ENCODE data around the gene NUP214. TPM values are rescaled to one million over a fixed set of nuclear protein-coding genes. Genes with fewer than 3 reads are reported as not detected.

The NUP214 gene
- total and polyA plus RNA-seq, 2 of the 8 experiments (the other 6 are each of a cell fraction or from before 2014, with no cell fraction given), result 28.6 to 50.2 TPM

DNA sequence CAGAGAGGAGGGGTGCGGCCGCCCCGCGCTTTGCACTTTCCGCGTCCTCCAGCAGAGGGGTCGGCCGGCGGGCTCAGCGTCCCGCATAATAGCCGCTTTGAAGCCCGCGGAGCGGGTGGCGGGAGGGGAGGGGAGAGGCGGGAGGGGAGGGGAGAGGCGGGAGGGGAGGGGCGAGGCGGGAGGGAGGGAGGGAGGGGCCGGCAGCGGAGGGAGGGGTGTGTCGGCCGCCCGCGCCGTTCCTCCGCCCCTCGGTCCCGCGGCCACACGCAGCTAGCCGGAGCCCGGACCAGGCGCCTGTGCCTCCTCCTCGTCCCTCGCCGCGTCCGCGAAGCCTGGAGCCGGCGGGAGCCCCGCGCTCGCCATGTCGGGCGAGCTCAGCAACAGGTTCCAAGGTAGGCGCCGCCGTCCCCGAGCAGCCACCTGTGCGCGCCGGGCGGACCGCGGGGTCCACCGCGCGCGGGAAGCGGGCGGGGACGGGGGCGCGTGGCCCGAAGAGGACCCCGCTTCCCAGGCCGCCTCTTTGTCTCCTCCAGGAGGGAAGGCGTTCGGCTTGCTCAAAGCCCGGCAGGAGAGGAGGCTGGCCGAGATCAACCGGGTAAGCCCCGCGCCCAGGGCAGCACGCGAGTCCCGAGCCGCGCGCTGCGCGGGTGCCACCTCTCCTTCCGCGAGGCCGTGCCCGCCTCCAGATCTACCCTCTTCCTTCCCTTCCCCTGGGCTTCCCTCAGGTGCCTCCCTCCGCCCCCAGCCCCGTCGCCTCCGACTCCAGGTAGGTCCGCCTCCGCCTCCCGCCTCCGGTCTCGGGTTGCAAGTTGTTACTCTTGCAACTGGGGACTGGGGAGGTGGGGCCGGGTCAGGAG, 28.9 kb upstream of the NUP214 start, which contains the start of gene AIF1L (continued):
- TF ChIP-seq, protein P1, sequence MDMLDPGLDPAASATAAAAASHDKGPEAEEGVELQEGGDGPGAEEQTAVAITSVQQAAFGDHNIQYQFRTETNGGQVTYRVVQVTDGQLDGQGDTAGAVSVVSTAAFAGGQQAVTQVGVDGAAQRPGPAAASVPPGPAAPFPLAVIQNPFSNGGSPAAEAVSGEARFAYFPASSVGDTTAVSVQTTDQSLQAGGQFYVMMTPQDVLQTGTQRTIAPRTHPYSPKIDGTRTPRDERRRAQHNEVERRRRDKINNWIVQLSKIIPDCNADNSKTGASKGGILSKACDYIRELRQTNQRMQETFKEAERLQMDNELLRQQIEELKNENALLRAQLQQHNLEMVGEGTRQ (IDR thresholded peaks at IDR 0.05; ENCODE audit: low read length), result no peak; the same call in 1 of the 2 replicates
- TF ChIP-seq SP1 (IDR thresholded peaks at IDR 0.05; ENCODE audit: low read depth, low read length), result no peak
- TF ChIP-seq BCL11A (IDR thresholded peaks at IDR 0.05; ENCODE audit: low read depth in 2 of 2, low read length in 2 of 2), result no peak
- peak; percentile 35; the same call in 1 of the 2 replicates for TF ChIP-seq EGR1 (IDR thresholded peaks at IDR 0.05; ENCODE audit: borderline replicate concordance, low read depth, low read length)
- no peak for TF ChIP-seq ATF2 (IDR thresholded peaks at IDR 0.05; ENCODE audit: low read length)
- no peak for TF ChIP-seq JUN (IDR thresholded peaks at IDR 0.05; ENCODE audit: low read depth, low read length)
- peak in 2 of 3 experiments; percentile 31 to 41; a peak in 3 of 4 replicates for TF ChIP-seq CTCF (IDR thresholded peaks at IDR 0.05; ENCODE audit: control extremely low read depth in 1 of 3, insufficient read depth in 1 of 3, low read depth in 1 of 3, low read length in 3 of 3)
- no peak for TF ChIP-seq HDAC2 (IDR thresholded peaks at IDR 0.05; ENCODE audit: borderline replicate concordance in 1 of 2, low read depth in 2 of 2, low read length in 2 of 2)
- TF ChIP-seq KDM4A (IDR thresholded peaks at IDR 0.05; ENCODE audit: low read depth, low read length, severe bottlenecking), result no peak
- no peak for TF ChIP-seq ATF3 (IDR thresholded peaks at IDR 0.05; ENCODE audit: insufficient read depth, low read depth, low read length)
- TF ChIP-seq MAX (IDR thresholded peaks at IDR 0.05), result peak; percentile 36; the same call in 1 of the 2 replicates
- no peak for TF ChIP-seq CBX8 (IDR thresholded peaks at IDR 0.05; ENCODE audit: borderline replicate concordance, low read depth, low read length)
- TF ChIP-seq RXRA (IDR thresholded peaks at IDR 0.05; ENCODE audit: insufficient read depth, low read depth, low read length), result 0 out of 2 replicates have a peak, but pooled peaks have one; percentile 32
- peak; percentile 79 for TF ChIP-seq POLR2AphosphoS5 (IDR thresholded peaks at IDR 0.05; ENCODE audit: low read depth, low read length)
- no peak for TF ChIP-seq CTBP2 (IDR thresholded peaks at IDR 0.05; ENCODE audit: borderline replicate concordance, insufficient read depth, insufficient read length, low read length)
- no peak for TF ChIP-seq SRF (IDR thresholded peaks at IDR 0.05; ENCODE audit: low read depth, low read length)

Data from H1 (cell line).